GM04503 (cell line): ENCODE results near the gene DCAF4L1.
A peak's percentile ranks its signal among the peaks of the same experiment; 100 is the strongest.

ENCODE experiments used
- DNase-seq: peaks from one replicate; pipeline ENCODE4 v3.0.0-alpha.2; 2012; ENCODE audit warnings: low read depth

Gene DCAF4L1

DNA sequence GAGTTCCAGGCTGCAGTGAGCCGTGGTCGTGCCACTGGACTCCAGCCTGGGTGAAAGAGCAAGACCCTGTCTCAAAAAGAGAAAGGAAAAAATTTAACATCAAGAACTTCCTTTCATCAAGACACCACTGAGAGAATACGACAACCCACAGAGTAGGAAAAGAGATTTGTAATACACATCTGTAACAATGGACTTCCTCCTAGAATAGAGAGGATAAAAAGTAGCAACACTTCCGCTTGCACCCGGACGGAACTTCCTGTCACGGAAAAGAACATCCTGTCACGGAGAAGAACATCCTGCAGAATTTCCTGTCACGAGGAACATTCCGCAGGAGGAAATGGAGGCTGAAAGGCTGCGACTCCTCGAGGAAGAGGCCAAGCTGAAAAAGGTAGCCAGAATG lies at the start of gene DCAF4L1:
DCAF4L1 (plus strand) TSS at position 301 of the 400 bp plus-strand sequence; CDS start at position 338, 37 bp downstream.
- no peak for DNase-seq

GRCh38 chr4:41932988-41933387 lies 48.6 kb upstream of the DCAF4L1 start:
- DNase-seq: no peak

- no peak for DNase-seq
These were observed 47.5 kb upstream of the DCAF4L1 start for GRCh38 chr4:41933997-41934503.

GRCh38 chr4:41934514-41934900 lies 47.0 kb upstream of the DCAF4L1 start:
- no peak for DNase-seq

DNA sequence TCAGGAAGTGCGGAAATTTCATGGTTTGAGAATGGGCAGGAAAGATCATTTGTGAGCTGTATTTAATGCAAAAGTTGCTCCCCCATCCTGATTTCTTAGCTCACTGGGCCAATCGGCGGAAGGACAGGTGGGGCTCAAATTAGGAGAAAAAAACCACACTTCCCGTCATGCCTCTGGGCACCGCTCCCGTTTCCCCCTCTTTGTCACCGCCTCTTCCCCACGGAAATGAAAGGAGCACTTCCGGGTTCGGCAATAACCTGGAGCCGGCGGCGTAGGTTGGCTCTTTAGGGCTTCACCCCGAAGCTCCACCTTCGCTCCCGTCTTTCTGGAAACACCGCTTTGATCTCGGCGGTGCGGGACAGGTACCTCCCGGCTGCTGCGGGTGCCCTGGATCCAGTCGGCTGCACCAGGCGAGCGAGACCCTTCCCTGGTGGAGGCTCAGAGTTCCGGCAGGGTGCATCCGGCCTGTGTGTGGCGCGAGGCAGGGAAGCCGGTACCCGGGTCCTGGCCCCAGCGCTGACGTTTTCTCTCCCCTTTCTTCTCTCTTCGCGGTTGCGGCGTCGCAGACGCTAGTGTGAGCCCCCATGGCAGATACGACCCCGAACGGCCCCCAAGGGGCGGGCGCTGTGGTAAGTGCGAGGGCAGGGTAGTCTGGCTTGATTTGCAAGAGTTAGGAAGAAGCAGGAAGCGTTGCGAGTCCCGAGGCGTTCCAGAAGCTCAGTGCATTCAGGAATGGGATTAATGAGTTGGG lies 46.5 kb upstream of the DCAF4L1 start, which contains the start of gene TMEM33:
TMEM33 (plus strand) TSS at position 529 of the 751 bp plus-strand sequence; CDS start at position 585, 56 bp downstream.
- peak; percentile 40 for DNase-seq

DNA sequence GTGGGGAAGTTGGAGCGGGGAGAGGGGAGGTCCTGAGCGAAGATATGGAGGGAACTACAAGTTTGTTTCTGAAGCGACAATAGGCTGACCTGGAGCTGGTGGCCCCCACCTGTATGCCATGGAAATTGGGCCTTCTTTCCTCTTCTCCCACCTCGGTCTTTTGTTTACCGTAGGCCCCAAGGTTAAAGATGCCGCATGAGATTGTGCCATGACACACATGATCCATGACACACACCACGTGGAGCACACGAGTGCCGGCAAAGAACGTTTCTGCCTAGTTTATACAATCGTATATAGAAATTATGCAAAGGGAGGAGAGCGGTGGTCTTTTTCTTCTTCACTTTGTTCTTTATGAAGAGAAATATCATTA lies 45.9 kb upstream of the DCAF4L1 start:
- DNase-seq: no peak

DNA sequence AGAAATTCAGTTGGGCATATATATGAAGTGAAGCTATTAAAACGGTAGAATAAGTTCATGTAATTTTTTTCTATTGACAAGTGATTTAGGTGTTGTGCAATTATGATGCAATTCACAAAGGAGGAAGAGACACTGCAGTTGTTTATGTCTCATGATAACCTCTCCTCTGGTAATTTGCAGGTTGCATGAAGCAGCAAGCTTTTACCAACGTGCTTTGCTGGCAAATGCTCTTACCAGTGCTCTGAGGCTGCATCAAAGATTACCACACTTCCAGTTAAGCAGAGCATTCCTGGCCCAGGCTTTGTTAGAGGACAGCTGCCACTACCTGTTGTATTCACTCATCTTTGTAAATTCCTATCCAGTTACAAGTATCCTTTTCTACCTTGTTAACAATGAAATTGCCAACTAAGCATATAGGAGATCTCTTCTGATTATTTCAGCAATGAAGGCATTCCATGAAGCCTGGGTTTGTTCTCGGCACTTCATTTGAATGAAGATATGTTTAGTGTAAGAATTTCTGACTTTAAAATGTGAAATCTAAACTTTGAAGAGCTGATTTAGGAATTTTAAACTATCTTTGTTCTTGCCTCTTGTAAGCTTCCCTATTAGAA lies 42.4 kb upstream of the DCAF4L1 start:
- no peak for DNase-seq

- no peak for DNase-seq
These were observed 40.7 kb upstream of the DCAF4L1 start for GRCh38 chr4:41940834-41941233.

DNA sequence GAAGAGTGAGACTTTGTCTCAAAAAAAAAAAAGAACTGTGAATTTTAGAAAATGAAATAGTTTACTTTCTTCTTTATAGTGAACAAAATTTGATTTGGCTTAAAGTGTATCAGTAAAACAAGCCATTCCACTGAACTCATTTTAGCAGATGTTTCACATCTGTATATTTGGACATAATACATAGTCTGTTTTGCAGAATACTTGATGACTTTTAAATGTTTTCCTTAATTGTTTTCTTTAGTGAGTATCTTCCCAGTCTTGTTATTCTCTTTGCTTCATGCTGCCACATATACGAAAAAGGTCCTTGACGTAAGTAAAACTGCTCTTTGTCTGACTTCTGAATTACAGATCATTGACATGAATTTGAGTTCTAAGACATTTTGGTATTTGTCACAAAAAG lies 38.0 kb upstream of the DCAF4L1 start:
- DNase-seq: no peak

DNA sequence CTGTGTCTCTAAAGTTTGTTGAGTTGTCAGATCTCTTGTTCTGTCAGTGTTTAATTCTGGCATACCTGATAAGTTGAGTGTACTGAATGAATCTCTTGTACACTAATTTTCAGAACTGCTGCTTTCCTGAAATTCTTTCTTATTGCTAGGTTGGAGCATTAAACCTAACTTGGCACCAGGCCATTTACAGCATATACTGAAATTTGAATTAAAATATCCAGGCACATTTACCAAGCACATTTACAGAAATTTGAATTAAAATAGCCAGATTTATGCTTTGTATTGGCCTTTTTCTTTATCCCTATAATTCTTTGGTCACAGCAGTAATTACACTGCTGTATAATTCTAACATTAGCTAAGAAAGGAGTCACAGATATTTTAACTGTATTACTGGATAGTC lies 37.5 kb upstream of the DCAF4L1 start:
- no peak for DNase-seq

DNA sequence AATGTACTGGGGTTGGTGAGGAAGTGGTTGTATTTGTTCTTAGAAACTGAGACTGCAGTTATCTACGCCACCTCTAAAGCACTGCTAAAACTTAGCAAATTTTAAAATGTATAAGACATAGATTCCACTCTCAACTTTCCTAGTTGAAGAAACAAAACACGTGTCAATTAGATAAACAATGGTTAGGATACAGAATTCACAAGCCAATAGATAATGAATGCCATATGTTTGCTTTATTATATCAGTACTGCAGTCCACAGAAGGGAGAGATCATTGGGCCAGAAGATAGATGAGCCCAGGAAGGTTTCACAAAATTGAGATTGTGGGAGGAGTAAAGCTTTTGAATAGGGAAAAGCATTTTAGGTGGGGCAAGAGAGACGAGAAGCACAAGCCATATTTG lies 32.0 kb upstream of the DCAF4L1 start:
- no peak for DNase-seq

DNA sequence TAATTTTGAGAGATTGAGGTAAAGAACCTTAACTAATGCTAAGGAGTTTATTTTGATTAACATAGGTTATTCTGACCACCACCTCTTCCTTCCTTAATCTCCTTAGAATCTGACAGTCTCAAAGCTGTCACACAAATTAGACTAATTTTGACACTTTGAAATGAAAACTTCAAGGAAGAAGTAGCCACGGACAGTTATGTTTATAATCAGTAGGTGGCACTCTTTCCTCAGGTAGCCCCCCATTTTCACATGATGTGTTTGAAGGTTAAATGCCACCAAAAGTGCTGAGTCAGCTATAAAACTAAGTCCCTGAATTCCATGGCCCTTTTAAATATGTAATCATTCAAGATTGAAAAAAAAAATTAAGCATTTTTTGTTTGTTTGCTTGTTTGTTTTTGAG lies 23.9 kb upstream of the DCAF4L1 start:
- no peak for DNase-seq

DNA sequence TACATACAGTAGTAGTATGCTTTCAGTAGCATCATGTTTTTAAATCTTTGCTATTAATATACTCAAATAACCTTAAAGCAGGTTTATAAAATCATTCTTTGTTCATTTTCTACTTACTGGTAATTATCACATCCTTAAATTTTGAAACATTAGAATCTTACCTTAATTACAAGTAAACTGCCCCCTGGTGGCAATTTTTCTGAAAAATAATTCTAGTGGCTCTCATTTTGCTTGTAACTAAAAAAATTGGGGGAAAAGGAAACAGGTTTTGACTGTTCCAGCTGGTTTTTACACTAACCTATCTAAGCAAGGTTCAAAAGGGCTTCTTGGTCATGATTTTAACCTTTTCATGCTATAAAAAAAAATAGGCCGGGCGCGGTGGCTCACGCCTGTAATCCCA lies 18.5 kb upstream of the DCAF4L1 start:
- no peak for DNase-seq

GRCh38 chr4:41964401-41964800 lies 17.2 kb upstream of the DCAF4L1 start:
- DNase-seq: no peak

- DNase-seq: no peak
These were observed 14.2 kb upstream of the DCAF4L1 start for GRCh38 chr4:41967392-41967791.

DNA sequence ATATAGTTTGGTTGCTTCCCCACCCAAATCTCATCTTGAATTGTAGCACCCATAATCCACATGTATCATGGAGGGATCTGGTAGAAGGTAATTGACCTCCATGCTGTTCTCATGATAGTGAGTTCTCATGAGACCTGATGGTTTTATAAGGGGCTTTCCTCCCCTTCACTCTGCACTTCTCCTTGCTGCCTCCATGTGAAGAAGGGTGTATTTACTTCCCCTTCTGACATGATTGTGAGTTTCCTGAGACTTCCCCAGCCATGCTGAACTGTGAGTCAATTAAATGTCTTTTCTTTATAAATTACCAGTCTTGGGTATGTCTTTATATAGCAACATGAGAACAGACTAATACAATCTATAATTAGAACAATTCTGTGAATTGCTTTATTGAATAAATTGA lies 11.9 kb upstream of the DCAF4L1 start:
- no peak for DNase-seq

GRCh38 chr4:41975341-41975740 lies 6.2 kb upstream of the DCAF4L1 start:
- no peak for DNase-seq

DNA sequence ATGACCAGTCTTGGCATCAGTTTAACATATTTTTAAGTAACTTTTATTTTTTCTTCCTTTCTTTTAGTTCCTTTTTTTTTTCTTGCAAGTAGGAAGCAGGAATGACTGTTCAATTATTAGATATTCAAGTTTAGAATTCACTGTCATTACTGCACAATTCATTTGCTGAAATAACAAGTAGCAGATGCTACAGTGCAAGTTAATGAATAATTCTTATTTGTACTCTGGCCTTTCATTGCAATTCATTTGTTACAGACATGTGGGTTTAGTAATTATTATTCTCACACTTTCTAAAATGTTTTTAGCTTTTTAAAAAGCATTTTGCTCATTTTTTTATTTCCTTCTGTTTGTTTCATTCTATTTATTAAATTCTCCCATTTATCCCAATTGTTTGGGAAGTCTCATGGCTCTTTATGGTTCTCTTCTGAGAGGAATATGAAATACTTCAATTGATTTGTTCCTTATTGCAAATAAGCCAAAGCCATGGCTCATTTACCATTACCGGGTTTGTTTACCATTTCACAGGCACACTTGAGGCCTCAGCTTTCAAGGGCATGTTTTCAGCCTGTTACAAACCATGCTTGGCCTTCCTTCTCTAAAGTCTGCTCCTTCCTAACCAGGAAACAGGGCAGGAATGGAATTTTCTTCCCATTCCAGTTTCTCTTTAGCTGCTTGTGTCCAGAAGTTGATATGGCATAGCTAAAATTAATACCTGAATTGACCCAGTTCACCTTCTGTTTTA lies 4.6 kb upstream of the DCAF4L1 start:
- DNase-seq: no peak

- no peak for DNase-seq
These were observed 3.8 kb upstream of the DCAF4L1 start for GRCh38 chr4:41977709-41978108.

DNA sequence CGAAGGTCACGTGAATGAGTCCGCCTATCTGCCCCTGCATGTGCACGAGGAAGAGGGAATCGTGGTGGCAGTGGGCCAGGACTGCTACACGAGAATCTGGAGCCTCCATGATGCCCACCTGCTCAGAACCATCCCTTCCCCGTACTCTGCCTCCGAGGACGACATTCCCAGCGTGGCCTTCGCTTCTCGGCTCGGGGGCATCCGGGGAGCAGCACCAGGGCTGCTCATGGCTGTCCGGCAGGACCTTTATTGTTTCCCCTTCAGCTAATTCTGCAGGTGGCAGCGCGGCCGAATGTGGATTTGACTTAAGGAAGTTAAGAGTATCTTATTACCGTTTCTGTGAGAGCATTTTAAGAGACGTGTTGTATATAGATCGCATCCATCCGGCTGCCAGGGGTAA lies 1.2 kb downstream of the DCAF4L1 start:
- no peak for DNase-seq

GRCh38 chr4:41985151-41985550 lies 3.6 kb downstream of the DCAF4L1 start:
- DNase-seq: no peak

DNA sequence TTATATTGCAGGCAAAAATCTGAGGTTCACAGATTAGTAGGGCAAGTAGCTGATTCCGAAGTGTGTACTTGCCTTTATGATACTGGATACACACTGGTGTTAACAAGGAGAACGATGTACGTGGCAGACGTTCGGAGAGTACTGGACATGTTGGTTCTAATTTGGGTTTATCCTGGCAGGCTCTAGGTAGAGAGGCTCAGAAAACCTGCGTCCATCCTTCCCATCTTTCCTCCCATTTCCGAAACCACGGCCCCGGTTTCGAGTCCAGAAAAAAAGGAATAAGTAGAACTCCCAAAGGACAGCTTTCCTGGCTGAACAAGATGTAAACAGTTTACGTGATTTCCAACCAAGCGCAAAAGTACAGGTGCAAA lies 8.4 kb downstream of the DCAF4L1 start:
- DNase-seq: no peak
